Activated CD8-positive, alpha-beta memory T cell treated with anti-CD3 and anti-CD28 coated beads, Interleukin-2, amount 50 U/mL, for 24 hours (primary cell): ENCODE measurements around the gene CDC20B.
"Not testable (repeated sequence)": the region's sequence is repeated elsewhere in the genome, so short reads cannot be mapped to it uniquely, and the experiment has no call there.

ENCODE experiments used
- DNase-seq: peaks from one replicate; pipeline ENCODE4 v3.0.0-alpha.2; 2020; ENCODE audit errors: extremely low read depth

CDC20B gene

DNA sequence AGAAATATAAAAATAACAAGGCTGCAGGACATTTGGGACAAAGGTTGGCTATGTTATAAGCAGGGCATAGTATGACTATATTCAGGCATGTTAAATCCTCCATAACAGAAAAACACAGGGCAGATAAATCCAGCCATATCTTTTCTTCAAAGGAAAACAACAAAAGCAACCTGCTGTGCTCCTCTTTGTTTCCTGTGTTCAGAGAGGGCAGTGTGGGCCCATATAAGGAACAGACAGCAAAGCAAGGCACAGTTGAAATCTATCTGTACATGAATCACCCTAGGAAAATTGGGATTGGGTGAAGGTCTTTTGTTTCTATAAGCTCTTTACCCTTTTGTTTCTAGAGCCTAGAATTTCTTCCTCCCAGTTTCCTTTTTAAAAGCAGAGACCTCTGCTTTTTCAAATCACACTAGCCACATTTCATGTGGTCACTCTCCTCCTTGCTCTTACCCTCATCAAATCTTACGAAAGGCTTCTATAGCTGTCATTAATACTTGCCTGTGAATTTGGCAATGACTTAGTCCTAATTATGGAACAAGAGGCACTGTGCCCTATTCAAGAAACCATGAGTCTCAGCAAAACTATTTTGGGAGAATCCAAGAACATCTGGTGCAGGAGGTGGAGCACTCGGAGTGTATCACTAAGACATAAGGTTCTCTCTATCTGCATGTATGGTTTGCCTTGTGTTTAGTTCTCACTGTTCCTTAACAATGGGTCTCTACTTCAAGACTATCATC is 68.8 kb downstream of the CDC20B start:
- no peak for DNase-seq

DNA sequence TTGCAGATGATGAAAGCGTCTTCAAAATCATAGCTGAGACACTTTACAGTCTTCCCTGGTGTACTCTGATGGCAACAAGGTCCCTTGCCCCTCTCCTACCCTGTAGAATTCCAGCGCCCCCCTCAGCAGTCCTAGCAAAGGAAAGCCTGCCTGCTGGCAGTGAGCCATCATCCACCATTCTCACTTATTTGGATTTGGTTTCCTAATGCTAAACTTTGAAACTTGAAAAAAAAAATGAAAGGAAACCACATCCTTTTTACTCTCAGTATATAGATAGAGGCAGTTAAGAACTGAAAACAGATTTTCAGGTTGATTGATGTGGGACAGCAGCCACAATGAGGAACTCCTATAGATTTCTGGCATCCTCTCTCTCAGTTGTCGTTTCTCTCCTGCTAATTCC is 70.6 kb downstream of the CDC20B start, which contains the start of gene GZMA:
GZMA (plus strand) TSS at position 299 of the 400 bp plus-strand sequence; CDS start at position 336, 37 bp downstream.
- DNase-seq: no peak

DNA sequence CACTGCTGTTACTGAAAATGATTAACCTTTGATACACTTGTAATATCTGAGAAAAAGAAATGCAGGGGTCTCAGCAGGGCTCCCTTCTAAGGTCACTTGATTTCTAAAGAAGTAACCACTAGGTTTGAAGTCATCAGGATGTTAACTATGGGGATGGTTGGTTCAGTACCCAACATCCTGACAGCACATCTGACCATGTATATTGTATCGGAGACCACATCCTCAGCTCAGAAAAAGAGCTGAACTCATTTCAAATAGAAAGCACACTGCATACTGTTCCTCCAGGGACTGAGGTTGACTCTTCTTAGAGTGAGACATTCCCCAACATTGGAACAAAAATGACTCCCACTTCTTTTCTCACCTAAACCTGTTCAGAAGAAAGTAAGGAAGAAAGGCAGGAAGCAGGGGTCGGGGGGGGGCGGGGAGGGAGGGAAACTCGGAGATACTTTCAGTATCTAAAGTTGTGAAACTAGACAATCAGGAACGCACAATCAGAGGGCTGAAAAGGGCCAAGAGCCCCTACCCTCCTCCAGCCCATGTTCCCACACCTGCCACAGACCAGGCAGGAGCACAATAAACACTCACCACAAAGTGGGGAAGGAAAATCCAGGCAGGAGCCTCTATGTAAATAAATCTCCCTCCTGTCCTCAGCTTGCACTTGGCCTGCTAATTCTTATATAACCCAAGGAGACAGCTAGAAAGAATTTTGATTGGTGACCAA is 71.3 kb downstream of the CDC20B start:
- DNase-seq: no peak

DNA sequence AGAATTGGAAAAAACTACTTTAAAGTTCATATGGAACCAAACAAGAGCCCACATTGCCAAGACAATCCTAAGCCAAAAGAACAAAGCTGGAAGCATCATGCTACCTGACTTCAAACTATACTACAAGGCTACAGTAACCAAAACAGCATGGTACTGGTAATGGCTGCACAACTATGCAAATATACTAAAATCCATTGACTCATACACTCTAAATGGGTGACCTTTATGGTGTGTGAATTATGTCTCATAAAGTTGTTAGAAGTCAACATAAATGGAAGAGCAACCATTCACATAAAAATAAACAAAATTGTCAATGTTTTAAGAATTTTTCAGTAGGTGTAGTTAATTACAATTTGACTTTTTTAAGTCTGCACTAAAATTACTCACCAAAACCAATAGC is 71.8 kb downstream of the CDC20B start:
- DNase-seq: not testable (repeated sequence)

DNA sequence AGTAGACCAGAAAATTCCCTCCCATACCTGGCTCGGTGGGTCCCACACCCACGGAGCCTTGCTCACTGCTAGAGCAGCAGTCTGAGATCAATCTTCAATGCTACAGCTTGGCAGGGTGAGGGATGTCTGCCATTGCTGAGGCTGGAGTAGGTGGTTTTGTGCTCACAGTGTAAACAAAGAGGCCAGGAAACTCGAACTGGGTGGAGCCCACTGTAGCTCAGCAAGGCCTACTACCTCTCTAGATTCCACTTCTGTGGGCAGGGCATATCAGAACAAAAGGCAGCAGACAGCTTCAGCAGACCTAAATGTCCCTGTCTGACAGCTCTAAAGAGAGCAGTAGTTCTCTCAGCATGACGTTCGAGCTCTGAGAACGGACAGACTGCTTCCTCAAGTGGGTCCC is 76.1 kb downstream of the CDC20B start:
- no peak for DNase-seq

DNA sequence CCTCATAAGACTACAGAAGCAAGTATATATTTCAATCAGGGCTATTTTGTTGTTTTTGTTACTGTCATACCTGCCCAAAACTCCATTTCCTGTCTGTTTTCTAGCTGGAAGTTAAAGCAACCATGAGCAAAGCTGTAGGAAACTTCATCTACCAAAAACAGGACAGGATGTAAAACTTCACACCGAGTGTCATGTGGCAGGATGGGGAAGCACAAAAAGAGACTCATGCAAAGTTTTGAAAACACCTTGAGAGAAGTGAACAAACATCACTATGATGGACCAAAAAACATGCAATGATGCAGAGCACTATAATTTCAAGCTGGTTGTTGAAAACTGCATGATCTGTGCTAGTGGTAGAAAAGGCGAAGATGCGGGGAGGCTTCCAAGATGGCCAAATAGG is 76.8 kb downstream of the CDC20B start:
- no peak for DNase-seq

DNA sequence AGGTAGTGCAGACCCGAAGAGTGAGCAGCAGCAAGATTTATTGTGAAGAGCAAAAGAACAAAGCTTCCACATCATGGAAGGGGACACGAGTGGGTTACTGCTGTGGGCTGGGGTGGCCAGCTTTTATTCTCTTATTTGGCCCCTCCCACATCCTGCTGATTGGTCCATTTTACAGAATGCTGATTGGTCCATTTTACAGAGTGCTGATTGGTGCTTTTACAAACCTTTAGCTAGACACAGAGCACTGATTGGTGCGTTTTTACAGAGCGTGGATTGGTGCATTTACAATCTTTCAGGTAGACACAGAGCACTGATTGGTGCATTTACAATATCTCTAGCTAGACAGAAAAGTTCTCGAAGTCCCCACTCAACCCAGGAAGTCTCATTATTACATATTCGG is 82.0 kb downstream of the CDC20B start:
- DNase-seq: not testable (repeated sequence)

DNA sequence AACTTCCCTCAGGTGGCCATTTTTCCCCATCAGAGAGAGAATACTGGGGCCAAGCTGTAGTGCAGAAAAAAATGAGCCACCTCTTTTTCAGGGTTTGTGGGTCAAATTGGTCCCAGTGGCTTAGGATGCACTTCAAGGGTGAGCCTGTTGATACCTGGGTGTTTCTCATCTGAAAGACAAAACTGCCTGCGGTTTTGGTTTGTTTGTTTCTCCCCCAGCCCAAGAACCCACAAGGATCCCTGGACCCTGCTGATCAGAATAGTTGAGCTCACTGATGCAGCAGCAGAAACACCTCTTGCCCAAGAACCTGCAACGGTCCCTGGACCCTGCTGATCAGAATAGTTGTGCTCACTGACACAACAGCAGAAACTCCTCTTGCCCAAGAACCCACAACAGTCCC is 83.7 kb downstream of the CDC20B start:
- DNase-seq: not testable (repeated sequence)

DNA sequence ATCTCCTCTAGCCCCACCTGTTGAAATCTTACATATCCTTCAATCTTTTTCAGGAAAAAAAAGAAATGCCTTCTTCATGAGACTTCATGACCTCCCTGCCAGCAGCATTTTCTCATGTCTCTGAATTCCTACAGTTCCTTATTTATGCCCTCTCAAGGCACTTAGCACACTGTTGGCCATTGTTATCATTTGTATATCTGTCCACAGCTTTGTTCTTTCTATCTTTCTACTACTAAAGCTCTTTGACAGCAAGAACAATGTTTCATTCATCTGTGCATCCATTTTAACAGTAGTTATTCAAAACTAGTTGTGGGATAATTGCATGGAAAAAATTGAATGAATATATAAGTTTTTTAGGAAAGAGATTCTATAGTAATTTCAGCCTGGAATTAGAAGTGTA is 91.4 kb downstream of the CDC20B start:
- DNase-seq: no peak

DNA sequence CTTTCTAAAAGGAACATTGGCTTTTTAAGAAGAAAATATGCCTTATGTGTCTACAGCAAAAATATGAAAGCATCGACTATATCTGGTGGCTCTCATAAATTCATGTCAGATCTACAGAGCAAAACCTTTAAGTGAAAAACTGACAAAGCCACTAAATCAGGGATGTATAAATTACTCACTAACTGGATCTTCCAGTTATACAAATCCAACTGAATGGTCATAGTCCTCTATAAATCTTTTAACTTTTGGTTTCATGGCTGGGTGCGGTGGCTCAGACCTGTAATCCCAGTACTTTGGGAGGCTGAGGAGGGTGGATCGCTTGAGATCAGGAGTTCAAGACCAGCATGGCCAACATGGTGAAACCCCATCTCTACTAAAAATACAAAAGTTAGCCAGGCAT is 99.8 kb downstream of the CDC20B start:
- DNase-seq: no peak

DNA sequence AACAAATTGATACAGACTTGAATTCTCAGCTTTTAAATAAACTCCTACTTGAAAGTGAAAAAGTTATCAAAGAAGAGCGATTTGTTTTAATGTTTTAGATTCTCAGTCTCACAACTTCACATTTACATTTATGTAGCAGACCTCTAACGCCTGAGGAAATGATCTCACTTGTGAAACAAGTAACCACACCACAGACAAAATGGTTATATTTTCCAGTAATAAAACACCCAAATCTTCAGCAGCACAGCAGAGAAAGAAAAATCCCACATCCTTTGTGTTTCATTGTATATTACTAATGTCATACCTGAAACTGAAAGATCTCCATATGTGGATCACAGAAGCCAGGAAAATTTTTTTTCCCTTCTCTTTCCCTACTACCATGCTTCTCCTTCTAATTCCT is 100.3 kb downstream of the CDC20B start:
- no peak for DNase-seq

DNA sequence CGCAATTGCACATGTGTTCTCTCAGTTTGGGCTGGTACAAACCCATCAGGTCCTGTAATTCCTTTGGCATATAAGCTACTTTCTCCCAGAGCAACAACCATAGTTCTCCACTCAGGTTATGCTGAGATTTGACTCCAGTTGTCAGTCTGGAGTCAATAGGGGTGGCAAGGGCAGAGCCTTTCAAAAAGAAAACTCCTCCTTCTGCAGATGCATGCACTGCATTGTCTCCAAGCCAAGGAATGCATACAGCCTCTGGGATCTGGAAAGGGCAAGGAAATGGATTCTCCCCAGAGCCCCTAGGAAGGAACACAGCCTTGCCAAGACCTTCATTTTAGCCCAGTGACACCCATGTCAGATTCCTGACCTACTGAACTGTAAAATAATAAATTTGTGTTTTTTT is 101.6 kb downstream of the CDC20B start:
- DNase-seq: no peak

DNA sequence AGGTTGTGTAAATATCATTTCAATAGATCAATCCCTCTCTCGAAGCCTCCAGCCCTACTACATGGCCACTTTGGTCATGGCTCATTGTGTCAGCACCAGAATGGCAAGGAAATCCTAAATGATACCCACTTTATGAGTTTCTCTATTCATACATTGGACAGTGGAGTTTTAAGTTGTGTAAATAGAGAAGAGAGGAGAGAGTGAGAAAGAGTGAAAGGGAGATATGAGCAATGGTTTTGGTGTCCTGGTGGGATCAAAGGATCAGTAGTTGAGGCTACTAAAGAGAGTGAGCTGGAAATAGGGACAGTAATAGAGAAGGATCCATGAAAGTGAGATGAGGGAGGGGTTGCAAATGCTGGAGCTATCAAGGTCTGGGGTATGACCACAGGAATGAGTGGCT is 102.0 kb downstream of the CDC20B start:
- no peak for DNase-seq

DNA sequence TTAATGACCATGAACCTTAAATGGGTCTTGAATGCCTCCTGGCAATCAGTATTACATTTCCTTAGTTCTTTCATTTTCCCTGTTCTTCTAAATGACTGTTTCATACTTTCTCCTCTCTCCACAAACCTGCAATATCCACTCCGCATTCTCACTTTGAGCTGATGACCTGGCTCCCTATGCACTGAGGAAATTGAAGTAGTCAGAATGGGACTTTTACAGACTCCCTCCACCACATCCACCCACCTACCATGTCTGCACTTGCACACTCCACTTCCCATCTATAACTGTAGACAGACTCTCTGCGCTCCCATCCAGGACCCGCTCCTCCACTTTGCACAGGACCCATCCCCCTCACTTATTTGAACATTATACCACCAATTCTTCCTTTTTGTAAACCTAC is 106.7 kb downstream of the CDC20B start:
- DNase-seq: no peak

DNA sequence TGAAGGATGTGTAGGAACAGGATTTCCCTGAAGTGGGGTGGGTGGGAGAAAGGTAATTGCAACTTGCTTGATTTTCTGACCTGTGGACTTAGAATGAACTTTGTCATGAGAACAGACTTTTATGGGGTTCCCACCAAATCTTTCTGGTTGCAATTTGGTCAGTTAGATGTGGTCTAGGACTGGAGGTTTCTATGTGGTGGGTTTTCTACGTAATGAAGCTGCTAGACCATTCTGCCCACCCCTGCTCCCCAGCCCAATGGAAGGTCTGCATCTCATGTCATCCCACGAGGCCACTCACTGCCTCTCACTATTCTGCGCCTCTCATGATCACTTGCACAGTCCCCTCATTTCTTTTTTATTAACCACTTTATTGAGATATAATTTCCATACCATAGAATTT is 108.5 kb downstream of the CDC20B start:
- no peak for DNase-seq

DNA sequence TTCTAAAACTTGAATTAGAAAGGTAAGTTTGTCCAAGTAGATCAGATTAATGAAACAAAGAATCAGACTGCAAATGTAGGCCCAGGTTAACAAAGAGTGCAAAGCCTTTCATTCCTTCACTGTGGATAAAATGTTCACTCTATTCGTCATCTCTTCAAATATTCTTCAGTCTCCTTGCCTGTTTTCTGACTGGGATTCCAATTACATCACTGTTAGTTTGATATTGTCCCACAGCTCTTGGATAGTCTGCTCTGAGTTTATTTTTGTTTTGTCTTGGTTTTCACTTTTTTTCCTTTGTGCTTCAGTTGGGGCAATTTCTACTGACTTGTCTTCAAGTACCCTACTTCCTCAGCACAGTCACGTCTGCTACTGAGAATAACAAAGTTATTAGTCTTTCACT is 109.1 kb downstream of the CDC20B start:
- no peak for DNase-seq

DNA sequence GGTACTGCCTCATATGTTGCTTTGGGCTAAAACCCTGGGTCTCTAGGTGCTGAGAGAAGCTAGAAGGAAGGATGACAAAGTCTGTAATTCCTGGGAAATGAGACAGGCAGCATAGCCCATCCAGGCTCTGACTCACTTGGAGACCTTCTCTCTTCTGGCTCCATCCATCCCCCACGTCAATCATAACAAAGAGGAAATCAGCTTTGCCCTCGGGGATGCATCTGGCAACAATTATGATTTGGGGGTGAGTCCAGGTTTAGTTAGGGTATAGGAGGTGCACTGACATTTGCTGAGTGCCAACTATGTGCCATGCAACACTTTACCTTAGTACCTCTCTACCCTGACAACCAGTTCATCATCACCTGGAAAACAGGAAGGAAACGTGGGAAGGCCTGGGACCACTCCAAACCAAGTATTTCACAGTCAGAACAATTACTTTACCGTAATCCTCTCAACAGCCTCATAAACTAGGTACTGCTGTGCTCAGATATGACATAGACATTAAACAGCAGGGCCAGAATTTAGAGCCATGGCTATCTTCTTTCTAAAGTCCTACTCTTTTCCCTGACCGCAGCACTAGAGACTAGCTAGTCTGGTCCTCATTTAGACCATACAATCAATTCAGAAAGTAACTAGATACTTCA is 109.6 kb downstream of the CDC20B start:
- no peak for DNase-seq
